ENCODE data around the gene PDE10A.
"Not testable (repeated sequence)": the region's sequence is repeated elsewhere in the genome, so short reads cannot be mapped to it uniquely, and the experiment has no call there.

The PDE10A gene

GRCh38 chr6:165508321-165508869 lies 154.6 kb downstream of the PDE10A start:
- H3K9me2 ChIP-seq (replicated peaks; ENCODE audit: insufficient read depth, low read length): no peaks in the 10 kb centered on the region
- H3K27ac ChIP-seq (ENCODE audit: low read depth, low read length): no peak overlapping the region
- no peaks in the 10 kb centered on the region for H3K36me3 ChIP-seq (ENCODE audit: low read length)
- H3F3A ChIP-seq (ENCODE audit: insufficient read depth): no peaks in the 10 kb centered on the region
- TF ChIP-seq CTCF (IDR thresholded peaks at IDR 0.05; ENCODE audit: insufficient read depth, low read length, poor library complexity, severe bottlenecking) (no peak), EZH2phosphoT487 (conservative IDR thresholded peaks at IDR 0.05; ENCODE audit: low read length) (no peak)
- no peaks in the 10 kb centered on the region for H3K79me2 ChIP-seq (ENCODE audit: insufficient read depth, low read length)
- H3K9ac ChIP-seq (ENCODE audit: low read length): no peak overlapping the region
- no peaks in the 10 kb centered on the region for H3K9me3 ChIP-seq (ENCODE audit: insufficient read depth, low read length)
- no peaks in the 10 kb centered on the region for H4K20me1 ChIP-seq (ENCODE audit: low read depth, low read length)
- H3K4me2 ChIP-seq (ENCODE audit: low read depth, low read length, poor library complexity, severe bottlenecking): no peak overlapping the region
- no peak overlapping the region for H2AFZ ChIP-seq (ENCODE audit: low read depth, low read length, severe bottlenecking)
- no peaks in the 10 kb centered on the region for H3K27me3 ChIP-seq (ENCODE audit: low read length)
- no peak overlapping the region for H3K4me3 ChIP-seq (ENCODE audit: insufficient read depth, low read length, poor library complexity, severe bottlenecking)

GRCh38 chr6:165506657-165507056 lies 156.4 kb downstream of the PDE10A start:
- Histone ChIP-seq H2AFZ (ENCODE audit: low read depth, low read length, severe bottlenecking) (no peak overlapping the region), H3K36me3 (ENCODE audit: low read length) (no peaks in the 10 kb centered on the region), H3K9me3 (ENCODE audit: insufficient read depth, low read length) (no peaks in the 10 kb centered on the region)

GRCh38 chr6:165500214-165500907 lies 162.7 kb downstream of the PDE10A start:
- H3K27me3 ChIP-seq (ENCODE audit: low read length); H3K9ac ChIP-seq (ENCODE audit: low read length); H3K36me3 ChIP-seq (ENCODE audit: low read length); H3K27ac ChIP-seq (ENCODE audit: low read depth, low read length); H3K4me2 ChIP-seq (ENCODE audit: low read depth, low read length, poor library complexity, severe bottlenecking); H3F3A ChIP-seq (ENCODE audit: insufficient read depth); H3K9me3 ChIP-seq (ENCODE audit: insufficient read depth, low read length); H2AFZ ChIP-seq (ENCODE audit: low read depth, low read length, severe bottlenecking); H3K9me2 ChIP-seq (replicated peaks; ENCODE audit: insufficient read depth, low read length); H4K20me1 ChIP-seq (ENCODE audit: low read depth, low read length); H3K79me2 ChIP-seq (ENCODE audit: insufficient read depth, low read length); H3K4me3 ChIP-seq (ENCODE audit: insufficient read depth, low read length, poor library complexity, severe bottlenecking): not testable (repeated sequence)

More at GRCh38 chr6:165506657-165507056, 156.4 kb downstream of the PDE10A start:
- Histone ChIP-seq H3K27ac (ENCODE audit: low read depth, low read length) (no peak overlapping the region), H4K20me1 (ENCODE audit: low read depth, low read length) (no peaks in the 10 kb centered on the region), H3K9me2 (replicated peaks; ENCODE audit: insufficient read depth, low read length) (no peaks in the 10 kb centered on the region), H3K27me3 (ENCODE audit: low read length) (no peaks in the 10 kb centered on the region), H3K4me2 (ENCODE audit: low read depth, low read length, poor library complexity, severe bottlenecking) (no peak overlapping the region), H3F3A (ENCODE audit: insufficient read depth) (no peaks in the 10 kb centered on the region), H3K79me2 (ENCODE audit: insufficient read depth, low read length) (no peaks in the 10 kb centered on the region), H3K4me3 (ENCODE audit: insufficient read depth, low read length, poor library complexity, severe bottlenecking) (no peak overlapping the region), H3K9ac (ENCODE audit: low read length) (no peak overlapping the region)
- TF ChIP-seq EZH2phosphoT487 (conservative IDR thresholded peaks at IDR 0.05; ENCODE audit: low read length) (no peak), CTCF (IDR thresholded peaks at IDR 0.05; ENCODE audit: insufficient read depth, low read length, poor library complexity, severe bottlenecking) (no peak)

- no peak overlapping the region for H2AFZ ChIP-seq (ENCODE audit: low read depth, low read length, severe bottlenecking)
- no peaks in the 10 kb centered on the region for H3K9me2 ChIP-seq (replicated peaks; ENCODE audit: insufficient read depth, low read length)
- TF ChIP-seq EZH2phosphoT487 (conservative IDR thresholded peaks at IDR 0.05; ENCODE audit: low read length) (no peak), CTCF (IDR thresholded peaks at IDR 0.05; ENCODE audit: insufficient read depth, low read length, poor library complexity, severe bottlenecking) (no peak)
- H3K4me2 ChIP-seq (ENCODE audit: low read depth, low read length, poor library complexity, severe bottlenecking): no peak overlapping the region
- no peaks in the 10 kb centered on the region for H3K9me3 ChIP-seq (ENCODE audit: insufficient read depth, low read length)
- no peaks in the 10 kb centered on the region for H3F3A ChIP-seq (ENCODE audit: insufficient read depth)
- no peaks in the 10 kb centered on the region for H3K36me3 ChIP-seq (ENCODE audit: low read length)
- H3K79me2 ChIP-seq (ENCODE audit: insufficient read depth, low read length): no peaks in the 10 kb centered on the region
- no peaks in the 10 kb centered on the region for H4K20me1 ChIP-seq (ENCODE audit: low read depth, low read length)
- H3K27me3 ChIP-seq (ENCODE audit: low read length): no peaks in the 10 kb centered on the region
- H3K4me3 ChIP-seq (ENCODE audit: insufficient read depth, low read length, poor library complexity, severe bottlenecking): no peak overlapping the region
- H3K27ac ChIP-seq (ENCODE audit: low read depth, low read length): no peak overlapping the region
- no peak overlapping the region for H3K9ac ChIP-seq (ENCODE audit: low read length)
Measured at GRCh38 chr6:165497472-165497871, 165.6 kb downstream of the PDE10A start.
